HG03097 (cell line): ENCODE measurements around the gene TMEM179.

Experiments
- ATAC-seq: cut with Tn5 transposase; IDR thresholded peaks from one replicate; pipeline ENCODE4 v1.9.1; 2021; ENCODE audit not compliant: unreplicated experiment, low FRiP score

The TMEM179 gene

GRCh38 chr14:104547310-104547997 is 57.1 kb downstream of the TMEM179 start:
- ATAC-seq, result no peak

DNA sequence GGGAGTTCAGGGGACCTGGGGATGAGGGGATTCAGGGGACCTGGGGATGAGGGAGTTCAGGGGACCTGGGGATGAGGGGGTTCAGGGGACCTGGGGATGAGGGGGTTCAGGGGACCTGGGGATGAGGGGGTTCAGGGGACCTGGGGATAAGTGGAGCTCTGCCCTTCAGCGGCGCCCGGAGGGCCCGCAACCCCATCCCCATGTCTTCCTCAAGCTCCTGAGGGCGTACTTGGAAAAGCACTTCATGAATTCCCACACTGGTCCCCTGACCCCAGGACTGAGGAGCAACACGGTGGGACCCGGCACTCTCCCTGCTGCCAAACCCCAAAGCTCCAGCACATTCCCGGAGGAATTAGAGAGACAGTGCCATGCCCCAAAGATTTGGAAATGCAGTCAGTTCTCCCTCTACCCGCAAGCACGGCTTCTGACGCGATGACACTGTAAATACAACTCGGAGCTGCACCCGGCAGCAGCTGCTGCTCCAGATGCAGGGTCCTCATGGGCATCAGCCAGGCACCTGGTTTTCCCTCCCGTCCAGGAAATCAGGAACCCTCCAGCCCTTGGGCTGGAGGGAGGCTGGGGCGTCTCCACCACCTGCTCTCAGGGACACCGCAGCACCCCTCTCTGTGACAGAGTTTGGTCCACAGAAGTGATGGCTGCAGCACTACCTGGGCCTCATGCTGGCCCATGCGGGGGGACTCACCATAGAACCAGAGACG is 57.8 kb downstream of the TMEM179 start:
- no peak for ATAC-seq

GRCh38 chr14:104545942-104546501 is 58.5 kb downstream of the TMEM179 start:
- ATAC-seq, result no peak

DNA sequence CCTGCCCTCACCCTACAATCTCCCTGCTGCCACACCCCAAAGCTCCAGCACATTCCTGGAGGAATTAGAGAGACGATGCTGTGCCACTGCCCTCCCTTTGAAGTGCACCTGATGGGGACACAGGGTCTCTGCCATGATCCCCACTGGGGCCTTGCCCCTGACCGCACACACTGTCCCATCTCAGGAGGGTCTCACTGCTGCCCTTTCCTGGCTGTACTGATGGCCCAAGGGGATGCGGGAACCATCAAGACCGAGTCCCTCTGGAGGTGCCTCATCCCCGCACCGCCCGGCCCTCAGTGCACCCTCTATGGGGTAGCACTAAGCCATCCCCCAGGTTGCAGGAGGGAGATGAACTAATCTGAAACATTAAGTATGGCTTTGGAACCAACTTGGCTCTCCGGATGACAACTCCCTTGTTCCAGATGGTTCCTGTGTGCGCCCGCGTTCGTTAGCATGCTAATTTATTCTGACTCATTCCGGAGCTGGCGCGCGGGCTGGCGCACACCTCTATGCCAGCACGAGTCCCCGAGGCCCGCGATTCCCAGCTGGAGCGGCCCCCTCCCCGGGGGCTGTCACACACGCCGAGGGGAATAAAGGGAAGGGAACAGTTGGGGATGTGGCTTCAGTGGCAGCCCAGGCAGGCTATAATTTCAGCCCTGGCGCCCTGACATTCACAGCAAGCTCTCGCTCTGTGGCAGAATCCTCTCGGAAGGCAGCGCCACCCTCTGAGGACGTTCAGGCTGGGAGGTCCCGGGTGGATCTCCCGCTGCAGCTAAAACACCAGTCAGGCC is 59.2 kb downstream of the TMEM179 start:
- no peak for ATAC-seq

- ATAC-seq, result no peak
These were observed 60.1 kb downstream of the TMEM179 start for GRCh38 chr14:104544362-104544961.

DNA sequence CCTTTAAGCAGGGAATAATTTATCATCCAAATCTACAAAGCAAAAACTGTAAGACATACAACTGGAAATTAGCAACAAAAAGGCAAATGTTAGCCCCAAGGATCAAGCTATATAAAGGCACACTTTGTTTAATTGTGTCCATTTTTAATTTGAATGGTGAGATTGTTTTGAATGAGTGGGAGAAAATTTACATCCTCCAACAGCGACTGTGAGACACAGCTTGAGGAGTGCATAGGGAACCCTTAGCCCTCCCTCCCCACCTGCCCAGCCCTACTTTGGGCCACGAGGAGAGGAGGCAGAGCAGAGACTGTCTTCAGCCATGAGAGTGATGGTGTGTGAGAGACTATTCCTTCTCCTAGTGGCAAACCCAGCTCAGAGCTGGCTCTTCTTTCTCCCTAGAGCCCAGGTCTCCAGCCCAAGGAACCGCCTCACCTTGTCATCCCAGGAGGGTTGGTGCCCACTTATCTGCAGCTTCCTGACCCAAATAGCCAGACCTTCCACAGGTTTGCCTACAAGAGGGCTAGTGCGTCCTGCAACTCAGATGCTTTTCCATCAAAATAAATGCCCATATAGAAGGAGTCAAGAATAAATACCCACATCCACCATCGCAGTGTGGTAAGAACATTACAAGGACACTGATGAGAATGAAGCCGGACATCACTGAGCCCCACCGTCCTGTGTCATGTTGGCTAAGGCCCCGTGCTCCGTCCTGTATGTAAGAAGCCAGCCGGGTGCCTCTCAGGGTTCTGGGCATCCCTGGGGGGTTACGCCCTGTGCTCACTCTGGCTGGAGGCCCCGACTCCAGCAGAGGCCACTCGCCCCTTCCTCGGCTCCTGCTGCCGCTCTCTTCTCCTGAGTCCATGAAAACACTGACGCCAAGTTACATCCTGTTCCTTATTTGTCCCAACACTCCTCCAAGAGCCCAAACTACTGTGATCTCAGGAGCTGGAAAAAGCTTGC is 61.4 kb downstream of the TMEM179 start:
- no peak for ATAC-seq

DNA sequence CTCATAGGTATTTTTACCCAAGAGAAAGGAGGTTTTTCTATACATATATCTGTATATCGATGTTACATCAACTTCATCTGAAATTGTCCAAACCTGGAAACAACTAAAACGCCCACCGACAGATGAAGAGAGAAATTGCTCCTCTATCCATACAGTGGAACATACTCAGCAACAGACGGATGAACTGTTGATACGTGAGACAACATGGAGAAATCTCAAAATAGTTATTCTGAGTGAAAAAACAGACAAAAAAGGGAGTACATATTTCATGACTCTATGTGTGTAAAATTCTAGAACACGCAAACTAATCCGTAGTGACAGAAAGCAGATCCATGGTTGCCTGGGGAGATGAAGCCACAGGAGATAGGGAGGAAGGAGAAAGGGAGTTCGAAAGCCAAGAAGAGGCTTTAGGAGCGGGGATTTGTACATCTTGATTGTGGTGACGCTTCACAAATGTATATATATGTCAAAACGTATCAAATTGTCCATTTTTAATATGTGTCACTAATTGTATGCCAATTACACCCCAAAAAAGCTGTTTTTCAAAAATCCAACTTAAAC is 62.6 kb downstream of the TMEM179 start:
- ATAC-seq, result no peak
